ENCODE results near the gene ARPC1B. TPM values are rescaled to one million over a fixed set of nuclear protein-coding genes. Genes with fewer than 3 reads are reported as not detected.

ARPC1B gene
- total and polyA plus RNA-seq, 9 of the 15 experiments (the other 6 are each of a cell fraction or from before 2014, with no cell fraction given) = 6.7 to 357 (median 211) TPM

DNA sequence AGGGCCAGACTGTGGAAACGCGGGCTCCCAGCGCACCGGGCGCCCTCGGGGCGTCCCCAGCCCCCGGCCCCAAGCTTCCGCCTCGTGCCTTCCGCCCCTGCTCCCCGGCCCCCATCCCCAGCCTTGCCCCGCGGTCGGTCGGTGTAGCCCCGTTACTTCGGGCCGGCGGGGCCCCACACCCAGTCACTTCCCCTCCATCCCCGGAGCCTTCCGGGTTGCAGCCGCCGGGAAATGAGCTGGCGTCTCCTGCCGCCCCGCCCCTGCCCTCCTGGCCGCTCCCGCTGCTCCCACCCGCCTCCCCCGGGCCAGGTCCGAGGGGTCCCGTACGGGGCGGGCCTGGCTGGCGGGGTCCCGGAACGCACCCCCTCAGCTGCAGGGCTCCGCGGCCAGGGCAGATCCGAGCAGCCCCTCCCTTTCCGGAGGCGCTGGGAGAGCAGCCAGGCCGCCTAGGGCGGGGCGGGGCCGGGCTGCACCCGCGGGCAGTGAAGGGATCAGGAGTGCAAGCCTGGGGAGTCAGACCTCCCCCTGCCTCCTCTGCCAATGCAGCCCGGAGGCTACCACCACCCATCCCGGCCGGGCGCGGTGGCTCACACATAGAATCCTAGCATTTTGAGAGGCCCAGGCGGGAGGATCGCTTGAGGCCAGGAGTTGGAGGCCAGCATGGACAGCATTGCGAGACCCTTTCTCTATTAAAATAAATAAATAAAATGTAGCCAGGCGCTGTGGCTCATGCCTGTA, 709 bp downstream of the ARPC1B start (continued):
- TF ChIP-seq POLR2AphosphoS2 (IDR thresholded peaks at IDR 0.05; ENCODE audit: low read length) = no peak
- TF ChIP-seq, protein P1, sequence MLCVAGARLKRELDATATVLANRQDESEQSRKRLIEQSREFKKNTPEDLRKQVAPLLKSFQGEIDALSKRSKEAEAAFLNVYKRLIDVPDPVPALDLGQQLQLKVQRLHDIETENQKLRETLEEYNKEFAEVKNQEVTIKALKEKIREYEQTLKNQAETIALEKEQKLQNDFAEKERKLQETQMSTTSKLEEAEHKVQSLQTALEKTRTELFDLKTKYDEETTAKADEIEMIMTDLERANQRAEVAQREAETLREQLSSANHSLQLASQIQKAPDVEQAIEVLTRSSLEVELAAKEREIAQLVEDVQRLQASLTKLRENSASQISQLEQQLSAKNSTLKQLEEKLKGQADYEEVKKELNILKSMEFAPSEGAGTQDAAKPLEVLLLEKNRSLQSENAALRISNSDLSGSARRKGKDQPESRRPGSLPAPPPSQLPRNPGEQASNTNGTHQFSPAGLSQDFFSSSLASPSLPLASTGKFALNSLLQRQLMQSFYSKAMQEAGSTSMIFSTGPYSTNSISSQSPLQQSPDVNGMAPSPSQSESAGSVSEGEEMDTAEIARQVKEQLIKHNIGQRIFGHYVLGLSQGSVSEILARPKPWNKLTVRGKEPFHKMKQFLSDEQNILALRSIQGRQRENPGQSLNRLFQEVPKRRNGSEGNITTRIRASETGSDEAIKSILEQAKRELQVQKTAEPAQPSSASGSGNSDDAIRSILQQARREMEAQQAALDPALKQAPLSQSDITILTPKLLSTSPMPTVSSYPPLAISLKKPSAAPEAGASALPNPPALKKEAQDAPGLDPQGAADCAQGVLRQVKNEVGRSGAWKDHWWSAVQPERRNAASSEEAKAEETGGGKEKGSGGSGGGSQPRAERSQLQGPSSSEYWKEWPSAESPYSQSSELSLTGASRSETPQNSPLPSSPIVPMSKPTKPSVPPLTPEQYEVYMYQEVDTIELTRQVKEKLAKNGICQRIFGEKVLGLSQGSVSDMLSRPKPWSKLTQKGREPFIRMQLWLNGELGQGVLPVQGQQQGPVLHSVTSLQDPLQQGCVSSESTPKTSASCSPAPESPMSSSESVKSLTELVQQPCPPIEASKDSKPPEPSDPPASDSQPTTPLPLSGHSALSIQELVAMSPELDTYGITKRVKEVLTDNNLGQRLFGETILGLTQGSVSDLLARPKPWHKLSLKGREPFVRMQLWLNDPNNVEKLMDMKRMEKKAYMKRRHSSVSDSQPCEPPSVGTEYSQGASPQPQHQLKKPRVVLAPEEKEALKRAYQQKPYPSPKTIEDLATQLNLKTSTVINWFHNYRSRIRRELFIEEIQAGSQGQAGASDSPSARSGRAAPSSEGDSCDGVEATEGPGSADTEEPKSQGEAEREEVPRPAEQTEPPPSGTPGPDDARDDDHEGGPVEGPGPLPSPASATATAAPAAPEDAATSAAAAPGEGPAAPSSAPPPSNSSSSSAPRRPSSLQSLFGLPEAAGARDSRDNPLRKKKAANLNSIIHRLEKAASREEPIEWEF (CRISPR knock-in tag; IDR thresholded peaks at IDR 0.05) = no peak
- no peak for TF ChIP-seq ZNF165 (CRISPR knock-in tag; IDR thresholded peaks at IDR 0.05; ENCODE audit: borderline replicate concordance)
- TF ChIP-seq ZNF707 (CRISPR knock-in tag; conservative IDR thresholded peaks at IDR 0.05) = no peak
- no peak for TF ChIP-seq NFIX (CRISPR knock-in tag; IDR thresholded peaks at IDR 0.05; ENCODE audit: low read depth)
- TF ChIP-seq ATF1 (CRISPR knock-in tag; IDR thresholded peaks at IDR 0.05) = no peak
- peak; percentile 14; the same call in 1 of the 2 replicates for TF ChIP-seq ATF1 (tag; IDR thresholded peaks at IDR 0.05)
- TF ChIP-seq, protein P2, sequence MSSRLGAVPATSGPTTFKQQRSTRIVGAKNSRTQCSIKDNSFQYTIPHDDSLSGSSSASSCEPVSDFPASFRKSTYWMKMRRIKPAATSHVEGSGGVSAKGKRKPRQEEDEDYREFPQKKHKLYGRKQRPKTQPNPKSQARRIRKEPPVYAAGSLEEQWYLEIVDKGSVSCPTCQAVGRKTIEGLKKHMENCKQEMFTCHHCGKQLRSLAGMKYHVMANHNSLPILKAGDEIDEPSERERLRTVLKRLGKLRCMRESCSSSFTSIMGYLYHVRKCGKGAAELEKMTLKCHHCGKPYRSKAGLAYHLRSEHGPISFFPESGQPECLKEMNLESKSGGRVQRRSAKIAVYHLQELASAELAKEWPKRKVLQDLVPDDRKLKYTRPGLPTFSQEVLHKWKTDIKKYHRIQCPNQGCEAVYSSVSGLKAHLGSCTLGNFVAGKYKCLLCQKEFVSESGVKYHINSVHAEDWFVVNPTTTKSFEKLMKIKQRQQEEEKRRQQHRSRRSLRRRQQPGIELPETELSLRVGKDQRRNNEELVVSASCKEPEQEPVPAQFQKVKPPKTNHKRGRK (tag; IDR thresholded peaks at IDR 0.05) = no peak
- TF ChIP-seq RBM25 (IDR thresholded peaks at IDR 0.05; ENCODE audit: low read depth, low read length, severe bottlenecking) = peak; percentile 32
- TF ChIP-seq TBP (optimal IDR thresholded peaks at IDR 0.05; ENCODE audit: low read depth, low read length) = peak; percentile 33
- TF ChIP-seq ZNF274 (IDR thresholded peaks at IDR 0.05; ENCODE audit: borderline replicate concordance, low read depth, low read length) = no peak
- TF ChIP-seq ELF4 (CRISPR knock-in tag; IDR thresholded peaks at IDR 0.05) = no peak
- no peak for TF ChIP-seq STAG1 (CRISPR knock-in tag; IDR thresholded peaks at IDR 0.05; ENCODE audit: borderline replicate concordance)
- no peak for TF ChIP-seq BCL6 (CRISPR knock-in tag; IDR thresholded peaks at IDR 0.05)
- TF ChIP-seq ZFPM2 (CRISPR knock-in tag; IDR thresholded peaks at IDR 0.05) = peak; percentile 58; the same call in 1 of the 2 replicates
- no peak for TF ChIP-seq TAF1 (IDR thresholded peaks at IDR 0.05; ENCODE audit: control insufficient read depth, extremely low read depth, insufficient read depth, low read length, severe bottlenecking)
- peak; percentile 85; the same call in 1 of the 2 replicates for TF ChIP-seq ZBTB7A (IDR thresholded peaks at IDR 0.05; ENCODE audit: borderline replicate concordance, control insufficient read depth, low read depth, low read length)
- TF ChIP-seq KDM4B (IDR thresholded peaks at IDR 0.05; ENCODE audit: borderline replicate concordance in 2 of 2, low read depth in 1 of 2) = 0 out of 4 replicates have a peak, but pooled peaks of 1 of the 2 experiments have one; percentile 68
- peak; percentile 41; the same call in 1 of the 2 replicates for TF ChIP-seq CREM (IDR thresholded peaks at IDR 0.05; ENCODE audit: low read depth)
- peak; percentile 31 for TF ChIP-seq CHD4 (IDR thresholded peaks at IDR 0.05; ENCODE audit: insufficient read depth, insufficient replicate concordance, low read depth, low read length, poor library complexity, severe bottlenecking)
- TF ChIP-seq ETV1 (tag; conservative IDR thresholded peaks at IDR 0.05; ENCODE audit: low read depth) = peak; percentile 51

All from K562 (cell line).